Testis (tissue), 3 donors: Measurements from ENCODE around the gene DPP6. TPM values are rescaled to one million over a fixed set of nuclear protein-coding genes. Genes with fewer than 3 reads are reported as not detected.

ENCODE experiments used
- DNase-seq: peaks from one replicate; pipeline ENCODE4 v3.0.0-alpha.2; 2019
- H3K27ac ChIP-seq, 2 donors: fragments of 200-600 bp; sonication (generic); one replicate each; pipeline ENCODE4 v1.5.1; 2019
- H3K27me3 ChIP-seq: fragments of 200-600 bp; sonication (generic); one replicate; pipeline ENCODE4 v1.5.1; 2019
- H3K36me3 ChIP-seq: fragments of 200-600 bp; sonication (generic); one replicate; pipeline ENCODE4 v1.5.1; 2017; ENCODE audit warnings: low read depth; ENCODE audit errors: missing control alignments
- H3K4me1 ChIP-seq: fragments of 200-600 bp; sonication (generic); one replicate; pipeline ENCODE4 v1.5.1; 2019
- H3K4me3 ChIP-seq, 2 donors: fragments of 200-600 bp; sonication (generic); one replicate each; pipeline ENCODE4 v1.5.1; 2017 to 2019
- H3K9me3 ChIP-seq: fragments of 200-600 bp; sonication (generic); one replicate; pipeline ENCODE4 v1.5.1; 2017
- POLR2A ChIP-seq: fragments of 450-650 bp; IDR thresholded peaks from one replicate; pipeline ENCODE4 v1.6.1; 2017; ENCODE audit warnings: antibody characterized with exemption, mild to moderate bottlenecking, moderate library complexity
- WGBS, 2 donors: methylation state at CpG; one replicate each; pipeline ENCODE4 v1.1.5; 2018; 5-methylcytosine and 5-hydroxymethylcytosine counted together
- intact Hi-C: fragments of 100-400 bp; cut with DNase I; formaldehyde crosslinking; loops from one replicate; pipeline ENCODE4 v1.15.1; 2023; ENCODE audit warnings: low total_unique reads
- polyA plus RNA-seq: library from polyadenylated mRNA; stranded (reverse); fragments of 350-450 nt; fragmentation: Illumina TruSeq; extraction: RNeasy Lipid Tissue Mini Kit (QIAGEN cat#74804); gene quantifications from one replicate; pipeline ENCODE4 v1.2.3, GENCODE V29; 2014; ENCODE audit warnings: low read depth, low replicate concordance; ENCODE audit not compliant: insufficient read depth
- total RNA-seq, 2 donors: library from RNA; depleted of rRNA; stranded (reverse); fragments of >200 nt; gene quantifications; one replicate each; pipeline ENCODE4 v1.2.3, GENCODE V29; 2016
- TF ChIP-seq, protein P1 (sequence below), 3 experiments: fragments of 450-650 bp in 2 of 3; fragments of 200-600 bp in 1 of 3; sonication (generic) in 1 of 3; IDR thresholded peaks; one replicate each; pipeline ENCODE4 v1.5.1; 2016 to 2019; ENCODE audit warnings: antibody characterized with exemption in 3 of 3, mild to moderate bottlenecking in 2 of 3, moderate library complexity in 1 of 3

Gene DPP6
- total and polyA plus RNA-seq, 3 donors from 2014 or later = 26.0 to 78.3 (median 52.8) TPM

DNA sequence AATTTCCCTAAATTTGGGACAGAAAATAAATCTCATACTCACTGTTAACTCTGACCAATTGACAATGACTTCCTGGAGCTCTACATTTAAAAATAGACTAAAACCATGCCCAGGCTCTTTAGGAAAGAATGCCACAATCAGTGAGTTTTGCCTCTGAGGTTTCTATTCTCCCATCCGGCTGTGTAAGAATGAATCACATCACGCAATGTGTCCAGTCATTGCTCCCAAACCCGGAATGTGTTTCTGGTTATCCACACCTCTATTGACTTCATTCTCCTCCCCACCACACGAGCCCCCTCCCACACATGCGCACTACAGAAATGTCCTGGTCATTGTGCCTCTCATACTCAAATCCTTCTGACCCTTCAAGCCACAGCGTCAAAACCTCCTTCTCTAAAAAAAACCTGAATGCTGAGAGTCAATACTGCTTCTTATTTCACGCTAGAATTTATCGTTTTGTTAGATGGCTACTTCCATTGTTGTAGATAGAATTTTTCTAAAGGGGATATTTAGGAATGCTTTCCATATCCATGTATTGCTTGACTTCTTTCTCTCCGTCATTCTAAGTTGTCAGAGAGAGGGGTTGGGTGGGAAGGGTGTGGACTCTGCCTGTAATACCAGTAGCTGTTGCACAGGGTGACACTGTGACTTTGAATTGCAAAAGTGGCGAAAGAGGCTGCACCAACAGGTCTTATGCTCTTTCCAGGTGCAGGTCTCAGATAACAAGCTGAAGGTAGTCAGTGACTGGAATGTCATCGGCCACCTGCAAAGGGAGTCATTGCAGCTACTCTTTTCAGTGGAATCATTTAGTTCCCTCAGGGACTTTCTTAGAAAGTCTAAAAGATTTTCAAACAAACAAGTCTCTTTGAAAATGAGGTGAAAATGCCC is 594.2 kb downstream of the DPP6 start:
- Histone ChIP-seq H3K9me3 (no peaks in the 10 kb centered on the region), H3K27me3 (no peaks in the 10 kb centered on the region), H3K36me3 (no peaks in the 10 kb centered on the region), H3K27ac (no peak overlapping the region), H3K4me1 (no peaks in the 10 kb centered on the region), H3K4me3 (no peak overlapping the region)
- 83 to 91% methylated on average over 11 of the region's 11 CpGs for WGBS, 2 donors
- intact Hi-C loops = no loop called here
- DNase-seq = no peak
- no peak for TF ChIP-seq POLR2A
- TF ChIP-seq, protein P1, sequence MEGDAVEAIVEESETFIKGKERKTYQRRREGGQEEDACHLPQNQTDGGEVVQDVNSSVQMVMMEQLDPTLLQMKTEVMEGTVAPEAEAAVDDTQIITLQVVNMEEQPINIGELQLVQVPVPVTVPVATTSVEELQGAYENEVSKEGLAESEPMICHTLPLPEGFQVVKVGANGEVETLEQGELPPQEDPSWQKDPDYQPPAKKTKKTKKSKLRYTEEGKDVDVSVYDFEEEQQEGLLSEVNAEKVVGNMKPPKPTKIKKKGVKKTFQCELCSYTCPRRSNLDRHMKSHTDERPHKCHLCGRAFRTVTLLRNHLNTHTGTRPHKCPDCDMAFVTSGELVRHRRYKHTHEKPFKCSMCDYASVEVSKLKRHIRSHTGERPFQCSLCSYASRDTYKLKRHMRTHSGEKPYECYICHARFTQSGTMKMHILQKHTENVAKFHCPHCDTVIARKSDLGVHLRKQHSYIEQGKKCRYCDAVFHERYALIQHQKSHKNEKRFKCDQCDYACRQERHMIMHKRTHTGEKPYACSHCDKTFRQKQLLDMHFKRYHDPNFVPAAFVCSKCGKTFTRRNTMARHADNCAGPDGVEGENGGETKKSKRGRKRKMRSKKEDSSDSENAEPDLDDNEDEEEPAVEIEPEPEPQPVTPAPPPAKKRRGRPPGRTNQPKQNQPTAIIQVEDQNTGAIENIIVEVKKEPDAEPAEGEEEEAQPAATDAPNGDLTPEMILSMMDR (IDR thresholded peaks at IDR 0.05) = no peak

DNA sequence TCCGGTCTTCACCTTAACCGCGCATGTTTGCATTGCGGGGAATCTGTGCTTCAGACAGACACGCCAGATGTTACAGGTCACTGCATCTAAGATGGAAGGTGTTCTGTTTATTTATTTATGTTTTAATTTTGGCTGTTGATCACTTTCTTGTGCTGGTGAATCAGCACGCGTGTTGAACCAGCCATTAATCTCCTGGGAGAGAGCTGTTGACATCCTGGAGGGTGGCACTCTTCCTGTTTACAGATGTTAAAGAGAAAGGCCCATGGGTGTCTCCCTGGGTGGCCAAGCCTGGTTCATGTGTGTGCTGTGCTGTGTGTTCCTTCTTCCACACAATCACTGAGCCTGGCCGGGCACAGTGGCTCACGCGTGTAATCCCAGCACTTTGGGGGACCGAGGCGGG is 595.4 kb downstream of the DPP6 start:
- WGBS, 2 donors = 74 to 96% methylated on average over 11 to 12 of the region's 12 CpGs
- Histone ChIP-seq H3K4me3 (no peak overlapping the region), H3K4me1 (no peaks in the 10 kb centered on the region), H3K9me3 (no peaks in the 10 kb centered on the region), H3K27me3 (no peaks in the 10 kb centered on the region), H3K36me3 (no peaks in the 10 kb centered on the region), H3K27ac (no peak overlapping the region)
- no peak for DNase-seq
- TF ChIP-seq POLR2A = no peak
- TF ChIP-seq, protein P1 (IDR thresholded peaks at IDR 0.05) = no peak
- intact Hi-C loops = no loop called here

DNA sequence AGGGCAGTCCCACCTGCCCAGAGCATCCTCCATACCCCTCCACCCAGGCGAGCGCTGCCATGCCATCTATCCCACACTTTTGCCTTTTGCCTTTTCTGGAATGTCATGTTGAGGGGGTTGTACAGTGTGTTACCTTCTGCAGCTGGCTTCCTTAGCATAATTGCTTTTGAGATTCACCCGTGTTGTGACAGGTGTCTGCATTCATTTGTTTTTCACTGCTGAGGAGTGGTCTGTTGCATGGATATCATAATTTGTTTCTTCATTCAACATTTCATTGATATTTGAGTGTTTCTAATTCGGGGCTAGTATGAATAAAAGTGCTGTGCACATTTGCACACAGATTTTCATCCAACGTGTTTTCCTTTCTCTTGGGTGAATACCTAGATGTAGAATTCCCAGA is 596.8 kb downstream of the DPP6 start:
- 85 to 86% methylated on average over 5 of the region's 5 CpGs for WGBS, 2 donors
- H3K27me3 ChIP-seq = no peaks in the 10 kb centered on the region
- TF ChIP-seq, protein P1 (IDR thresholded peaks at IDR 0.05) = no peak
- no peak for TF ChIP-seq POLR2A
- intact Hi-C loops = no loop called here
- DNase-seq = no peak
- H3K27ac ChIP-seq = no peak overlapping the region
- H3K9me3 ChIP-seq = no peaks in the 10 kb centered on the region
- no peaks in the 10 kb centered on the region for H3K36me3 ChIP-seq
- H3K4me3 ChIP-seq = no peak overlapping the region
- no peaks in the 10 kb centered on the region for H3K4me1 ChIP-seq

DNA sequence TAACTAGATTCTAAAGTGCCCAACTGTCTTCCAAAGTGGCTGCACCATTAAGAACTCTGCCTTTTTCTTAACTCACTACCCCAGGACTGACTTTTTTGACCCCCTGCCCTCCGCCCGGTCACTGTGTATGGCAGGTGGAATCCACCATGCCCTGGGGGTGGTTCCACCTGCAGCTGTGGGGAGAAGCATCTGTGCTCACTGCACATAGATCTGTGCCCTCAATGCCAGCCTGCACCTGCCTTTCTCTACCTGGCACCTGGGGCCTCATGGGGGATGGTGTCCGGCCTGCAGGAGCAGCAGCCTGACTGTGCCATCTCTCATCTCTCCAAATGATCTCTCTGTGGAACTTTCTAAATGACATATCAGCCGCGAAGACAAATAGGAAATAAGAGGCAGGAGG is 597.2 kb downstream of the DPP6 start:
- H3K36me3 ChIP-seq = no peaks in the 10 kb centered on the region
- intact Hi-C loops = no loop called here
- H3K4me3 ChIP-seq = no peak overlapping the region
- no peak for DNase-seq
- WGBS, 2 donors = 71 to 75% methylated on average over 5 of the region's 5 CpGs
- H3K27ac ChIP-seq = no peak overlapping the region
- H3K4me1 ChIP-seq = no peaks in the 10 kb centered on the region
- TF ChIP-seq POLR2A = no peak
- TF ChIP-seq, protein P1 (IDR thresholded peaks at IDR 0.05) = no peak
- no peaks in the 10 kb centered on the region for H3K9me3 ChIP-seq
- H3K27me3 ChIP-seq = no peaks in the 10 kb centered on the region

DNA sequence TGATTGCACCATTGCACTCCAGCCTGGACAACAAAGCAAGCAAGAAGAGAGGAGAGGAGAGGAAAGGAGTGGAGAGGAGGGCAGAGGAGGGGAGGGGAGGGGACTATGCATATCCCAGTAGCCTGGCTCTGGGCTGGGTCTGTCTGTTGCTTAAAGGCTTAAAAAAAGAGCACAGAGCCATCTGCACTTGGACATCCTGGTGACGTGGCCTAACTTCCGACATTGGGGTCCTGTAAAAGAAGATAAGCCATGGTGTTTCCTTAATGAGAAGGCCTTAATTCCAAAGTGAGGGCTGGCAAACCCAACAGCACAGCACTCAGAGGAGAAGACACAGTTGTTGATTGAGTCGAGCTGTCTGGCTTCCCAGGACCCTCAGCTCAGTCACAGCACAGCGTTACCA is 598.1 kb downstream of the DPP6 start:
- TF ChIP-seq, protein P1 (IDR thresholded peaks at IDR 0.05) = no peak
- no peak for TF ChIP-seq POLR2A
- intact Hi-C loops = no loop called here

More for the DNA sequence above, 598.1 kb downstream of the DPP6 start:
- H3K36me3 ChIP-seq = no peaks in the 10 kb centered on the region
- H3K27me3 ChIP-seq = no peaks in the 10 kb centered on the region
- no peak overlapping the region for H3K4me3 ChIP-seq
- H3K4me1 ChIP-seq = no peaks in the 10 kb centered on the region
- WGBS, 2 donors = 88 to 89% methylated on average over 4 of the region's 4 CpGs
- DNase-seq = no peak
- no peaks in the 10 kb centered on the region for H3K9me3 ChIP-seq
- no peak overlapping the region for H3K27ac ChIP-seq
